IMR-90 (cell line): Measurements from ENCODE around the gene PAIP1. TPM values are rescaled to one million over a fixed set of nuclear protein-coding genes. Genes with fewer than 3 reads are reported as not detected.
"Not testable (repeated sequence)": the region's sequence is repeated elsewhere in the genome, so short reads cannot be mapped to it uniquely, and the experiment has no call there.

Experiments used
- ATAC-seq: fragments of 200-7000 bp; cut with Tn5 transposase; 2 replicates; pipeline ENCODE4 v1.9.1; 2020; ENCODE audit warnings: low read depth, mild to moderate bottlenecking, moderate library complexity
- BruUV-seq: library from RNA; stranded (reverse); fragments of 400-500 nt; replicated peaks from 2 replicates; lab custom pipeline; 2021; lab: Mats Ljungman, UMichigan
- CTCF ChIA-PET: fragments of 300-600 bp; formaldehyde crosslinking; extraction: SDS; loops from one replicate; lab custom pipeline; 2021; ENCODE audit warnings: antibody characterized with exemption; lab: Yijun Ruan, JAX
- POLR2A ChIA-PET: fragments of 300-600 bp; sonication (Branson Sonifier 250); formaldehyde crosslinking; loops from one replicate; lab custom pipeline; 2022; ENCODE audit warnings: antibody characterized with exemption; ENCODE audit not compliant: unreplicated experiment; lab: Charles Lee
- DNase-seq: peaks from one replicate; pipeline ENCODE4 v3.0.0; 2013
- H2AFZ ChIP-seq: replicated peaks from 2 replicates; pipeline ENCODE3; 2013; ENCODE audit warnings: low read length, mild to moderate bottlenecking; ENCODE audit not compliant: poor library complexity
- H2AK5ac ChIP-seq: 2 replicates; pipeline ENCODE4 v1.6.1; 2013; ENCODE audit warnings: low read depth, low read length, inconsistent platforms
- H2AK9ac ChIP-seq: replicated peaks from 2 replicates; pipeline ENCODE3; 2013; ENCODE audit warnings: mild to moderate bottlenecking, low read depth, low read length, moderate library complexity; ENCODE audit not compliant: poor library complexity
- H2BK120ac ChIP-seq: 2 replicates; pipeline ENCODE4 v1.6.1; 2013; ENCODE audit warnings: low read depth, low read length, inconsistent platforms
- H2BK15ac ChIP-seq: 3 replicates; pipeline ENCODE4 v1.6.1; 2013; ENCODE audit warnings: low read depth, low read length, inconsistent platforms
- H2BK20ac ChIP-seq: 2 replicates; pipeline ENCODE4 v1.6.1; 2013; ENCODE audit warnings: low read depth, mild to moderate bottlenecking, inconsistent platforms, low read length, moderate library complexity
- H2BK5ac ChIP-seq: 2 replicates; pipeline ENCODE4 v1.6.1; 2013; ENCODE audit warnings: mild to moderate bottlenecking, low read depth, low read length, inconsistent platforms; ENCODE audit not compliant: poor library complexity, severe bottlenecking
- H3K14ac ChIP-seq: replicated peaks from 2 replicates; pipeline ENCODE4 v1.6.1; 2013; ENCODE audit warnings: low read depth, low read length, inconsistent platforms
- H3K18ac ChIP-seq: 2 replicates; pipeline ENCODE4 v1.6.1; 2013; ENCODE audit warnings: low read depth, low read length, control low read depth
- H3K23ac ChIP-seq: 2 replicates; pipeline ENCODE4 v1.6.1; 2013; ENCODE audit warnings: low read depth, low read length, inconsistent platforms
- H3K27ac ChIP-seq: 2 replicates; pipeline ENCODE4 v1.5.1; 2013; ENCODE audit warnings: mild to moderate bottlenecking, control low read depth, low read length; ENCODE audit not compliant: insufficient read depth
- H3K27me3 ChIP-seq: 2 replicates; pipeline ENCODE4 v1.6.1; 2013; ENCODE audit warnings: low read length; ENCODE audit not compliant: control insufficient read depth, insufficient read depth
- H3K36me3 ChIP-seq: 2 replicates; pipeline ENCODE4 v1.6.1; 2013; ENCODE audit warnings: low read length, mixed read lengths; ENCODE audit not compliant: control insufficient read depth, insufficient read depth
- H3K4ac ChIP-seq: 2 replicates; pipeline ENCODE4 v1.6.1; 2013; ENCODE audit warnings: low read depth, low read length, inconsistent platforms
- H3K4me1 ChIP-seq: 2 replicates; pipeline ENCODE4 v1.6.1; 2013; ENCODE audit warnings: low read length, mixed read lengths; ENCODE audit not compliant: control insufficient read depth, insufficient read depth
- H3K4me2 ChIP-seq: 2 replicates; pipeline ENCODE4 v1.6.1; 2013; ENCODE audit warnings: low read depth, mild to moderate bottlenecking, control low read depth, low read length, moderate library complexity
- H3K4me3 ChIP-seq: 2 replicates; pipeline ENCODE4 v1.5.1; 2013; ENCODE audit warnings: low read depth, mild to moderate bottlenecking, control low read depth, low read length, moderate library complexity; ENCODE audit not compliant: insufficient read depth
- H3K56ac ChIP-seq: 2 replicates; pipeline ENCODE4 v1.6.1; 2013; ENCODE audit warnings: low read length, inconsistent platforms; ENCODE audit not compliant: insufficient read depth; ENCODE audit errors: extremely low read depth
- H3K79me1 ChIP-seq, 2 experiments: 2 replicates each; pipeline ENCODE4 v1.6.1; 2013; ENCODE audit warnings: low read length in 2 of 2, inconsistent platforms in 1 of 2, low read depth in 1 of 2
- H3K9ac ChIP-seq: 2 replicates; pipeline ENCODE4 v1.6.1; 2013; ENCODE audit warnings: low read depth, low read length, control low read depth
- H3K9me1 ChIP-seq: 2 replicates; pipeline ENCODE4 v1.6.1; 2013; ENCODE audit warnings: low read length, inconsistent platforms; ENCODE audit not compliant: insufficient read depth
- H3K9me3 ChIP-seq: 2 replicates; pipeline ENCODE4 v1.6.1; 2013; ENCODE audit warnings: low read length; ENCODE audit not compliant: control insufficient read depth, insufficient read depth
- H4K20me1 ChIP-seq: 2 replicates; pipeline ENCODE4 v1.6.1; 2013; ENCODE audit warnings: low read length, inconsistent platforms; ENCODE audit not compliant: insufficient read depth
- H4K5ac ChIP-seq: 2 replicates; pipeline ENCODE4 v1.6.1; 2013; ENCODE audit warnings: mild to moderate bottlenecking, low read depth, low read length, control low read depth
- H4K8ac ChIP-seq, 2 experiments: 2 replicates each; pipeline ENCODE4 v1.6.1; 2013; ENCODE audit warnings: low read depth in 2 of 2, low read length in 2 of 2, control low read depth in 1 of 2, inconsistent platforms in 1 of 2
- H4K91ac ChIP-seq: 2 replicates; pipeline ENCODE4 v1.6.1; 2013; ENCODE audit warnings: low read depth, low read length, inconsistent platforms; ENCODE audit not compliant: insufficient read depth
- WGBS, 2 experiments: methylation state at CpG; one replicate each; pipeline versions ENCODE4 v1.1.5 to v1.1.7; 2013; ENCODE audit warnings: missing lambda C conversion rate in 2 of 2; ENCODE audit not compliant: insufficient read length in 1 of 2; ENCODE audit errors: extremely low coverage in 2 of 2; 5-methylcytosine and 5-hydroxymethylcytosine counted together
- dilution Hi-C: fragments of 300-500 bp; cut with HindIII; formaldehyde crosslinking; loops from one replicate; pipeline ENCODE4 v1.14.3; 2018; ENCODE audit warnings: low sequenced_read_pairs; ENCODE audit not compliant: unreplicated experiment
- in situ Hi-C: fragments of 300-500 bp; cut with MboI; formaldehyde crosslinking; loops from 3 replicates; pipeline ENCODE4 v1.14.3; 2019; ENCODE audit warnings: low sequenced_read_pairs, inconsistent platforms, mixed read lengths
- intact Hi-C: fragments of 100-400 bp; cut with micrococcal nuclease; formaldehyde crosslinking; loops from 2 replicates; pipeline ENCODE4 v1.10.0; 2022
- polyA plus RNA-seq, 3 experiments: library from polyadenylated mRNA; depleted of rRNA; stranded (reverse); fragments of >200 nt; gene quantifications; 2 replicates each; pipeline ENCODE4 v1.2.3, GENCODE V29; 2012; ENCODE audit warnings: low replicate concordance in 1 of 3
- total RNA-seq: library from RNA; depleted of rRNA; stranded (reverse); fragments of >200 nt; gene quantifications from 2 replicates; pipeline ENCODE4 v1.2.3, GENCODE V29; 2012

Gene PAIP1
- total and polyA plus RNA-seq, 2 of the 4 experiments (the other 2 are of a cell fraction) = 59.1 to 123 TPM

GRCh38 chr5:43549272-43549671, 7.6 kb downstream of the PAIP1 start:
- H3K23ac ChIP-seq, H4K20me1 ChIP-seq, DNase-seq, H4K8ac ChIP-seq, ATAC-seq, in situ Hi-C loops, H3K9me3 ChIP-seq, H3K4me3 ChIP-seq, H3K27me3 ChIP-seq, BruUV-seq, POLR2A ChIA-PET, H2AFZ ChIP-seq, H3K56ac ChIP-seq, H3K9me1 ChIP-seq, H2BK15ac ChIP-seq, dilution Hi-C loops, H3K14ac ChIP-seq, H3K4me1 ChIP-seq, H2AK5ac ChIP-seq, H2BK20ac ChIP-seq, H3K4me2 ChIP-seq, H3K27ac ChIP-seq, H3K9ac ChIP-seq, H2AK9ac ChIP-seq, H3K4ac ChIP-seq, H2BK120ac ChIP-seq, H4K91ac ChIP-seq, H4K5ac ChIP-seq, H3K18ac ChIP-seq, H2BK5ac ChIP-seq, intact Hi-C loops: not testable (repeated sequence)
- H3K79me1 ChIP-seq = peaks cover 38 to 54% of the 10 kb centered on the region in 2 experiments
- 100% methylated on average over 6 of the region's 8 CpGs; no CpG with 5 or more reads in 1 of the 2 experiments for WGBS, 2 experiments
- peaks cover 32% of the 10 kb centered on the region for H3K36me3 ChIP-seq
- CTCF ChIA-PET = interaction anchor here (0.7 kb wide), 1 partner anchor 379 kb away, joined by 3 read pairs; no protein-coding TSS in a partner anchor
